SK-N-MC (cell line): ENCODE measurements around the gene SLC7A7.
"Not testable (repeated sequence)": the region's sequence is repeated elsewhere in the genome, so short reads cannot be mapped to it uniquely, and the experiment has no call there.

Experiments used
- DNase-seq: peaks from one replicate; pipeline ENCODE4 v3.0.0-alpha.2; 2011; ENCODE audit warnings: low read depth, low spot score
- H3K27ac ChIP-seq: fragments of 200-600 bp; sonication (generic); 2 replicates; pipeline ENCODE4 v1.5.1; 2016; ENCODE audit warnings: mixed run types
- H3K36me3 ChIP-seq: fragments of 200-600 bp; sonication (generic); 2 replicates; pipeline ENCODE4 v1.6.1; 2017; ENCODE audit warnings: antibody characterized with exemption, low read length, mixed read lengths; ENCODE audit not compliant: insufficient read depth
- H3K4me3 ChIP-seq: fragments of 200-600 bp; sonication (generic); 2 replicates; pipeline ENCODE4 v1.5.1; 2016
- H3K9ac ChIP-seq: fragments of 200-600 bp; sonication (generic); 2 replicates; pipeline ENCODE4 v1.8.0; 2017; ENCODE audit warnings: mixed run types, mixed read lengths; ENCODE audit not compliant: insufficient read length
- H3K9me3 ChIP-seq: fragments of 200-600 bp; sonication (generic); 2 replicates; pipeline ENCODE4 v1.6.1; 2017; ENCODE audit warnings: low read depth, mild to moderate bottlenecking, antibody characterized with exemption, low read length, moderate library complexity, mixed read lengths
- EZH2 ChIP-seq: fragments of 200-600 bp; sonication (generic); IDR thresholded peaks from one replicate; pipeline ENCODE4 v1.6.1; 2017; ENCODE audit warnings: antibody characterized with exemption
- FOXP2 ChIP-seq: optimal IDR thresholded peaks from 2 replicates; pipeline ENCODE3; 2011; ENCODE audit warnings: mild to moderate bottlenecking, moderate library complexity; ENCODE audit not compliant: insufficient read depth; ENCODE audit errors: extremely low read length, control extremely low read depth
- POLR2AphosphoS5 ChIP-seq: IDR thresholded peaks from 2 replicates; pipeline ENCODE4 v1.6.1; 2012; ENCODE audit warnings: mild to moderate bottlenecking, low read depth, low read length, borderline replicate concordance

The SLC7A7 gene

DNA sequence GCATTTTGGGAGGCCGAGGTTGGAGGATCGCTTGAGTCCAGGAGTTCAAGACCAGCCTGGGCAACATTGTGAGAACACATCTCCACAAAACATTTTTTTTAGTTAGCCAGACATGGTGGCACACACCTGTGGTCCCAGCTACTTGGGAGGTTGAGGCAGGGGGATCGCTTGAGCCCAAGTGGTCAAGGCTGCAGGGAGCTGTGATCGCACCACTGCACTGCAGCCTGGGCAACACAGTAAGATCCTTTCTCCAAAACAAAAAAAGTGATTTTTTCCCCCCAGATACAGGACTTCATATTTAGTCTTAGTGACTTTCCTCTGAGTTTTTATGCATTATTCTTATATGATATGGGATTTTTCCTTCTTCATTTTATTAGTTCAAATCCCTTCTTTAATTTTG, 28.6 kb downstream of the SLC7A7 start:
- no peak for DNase-seq
- H3K9me3 ChIP-seq, result no peaks in the 10 kb centered on the region
- H3K4me3 ChIP-seq, result no peak overlapping the region
- H3K27ac ChIP-seq, result no peak overlapping the region
- TF ChIP-seq FOXP2 (no peak), POLR2AphosphoS5 (no peak), EZH2 (no peak)
- no peaks in the 10 kb centered on the region for H3K36me3 ChIP-seq
- no peak overlapping the region for H3K9ac ChIP-seq

DNA sequence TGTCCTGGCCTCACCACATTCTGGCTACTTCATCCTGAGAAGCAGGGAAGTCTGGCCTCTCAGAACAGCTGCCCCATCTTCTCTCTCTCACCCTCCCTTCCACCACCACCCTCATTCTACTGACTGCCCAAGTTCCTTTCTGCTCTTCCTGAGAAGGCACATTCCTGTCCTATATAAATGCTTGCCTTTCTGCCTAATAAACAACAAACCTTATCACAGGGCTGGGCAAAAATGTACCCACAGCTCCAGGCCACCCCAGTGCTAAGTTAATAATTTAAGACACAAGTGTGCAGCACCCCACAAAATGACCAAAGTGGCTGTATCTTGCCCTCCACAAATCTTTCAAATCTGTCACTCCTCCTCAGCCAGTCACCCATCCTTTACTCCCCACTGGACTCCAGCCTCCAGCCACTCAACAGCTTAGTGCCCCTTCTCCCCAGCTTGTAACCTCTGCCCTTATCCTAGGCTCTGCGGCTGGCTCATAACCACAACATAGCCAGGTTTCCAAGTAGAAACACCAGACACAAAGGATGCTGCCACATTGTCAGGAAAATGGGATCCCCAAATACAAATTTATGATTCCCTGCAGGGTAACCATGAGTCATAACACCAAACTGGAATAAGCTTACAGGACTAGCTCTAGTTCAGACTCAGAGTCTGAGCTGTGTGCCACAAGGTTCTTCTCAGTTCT, 33.8 kb downstream of the SLC7A7 start:
- TF ChIP-seq EZH2, result no peak
- TF ChIP-seq POLR2AphosphoS5, result no peak
- no peak for TF ChIP-seq FOXP2
- Histone ChIP-seq H3K9me3 (no peaks in the 10 kb centered on the region), H3K4me3 (no peak overlapping the region), H3K9ac (no peak overlapping the region), H3K36me3 (no peaks in the 10 kb centered on the region), H3K27ac (no peak overlapping the region)
- DNase-seq, result no peak

DNA sequence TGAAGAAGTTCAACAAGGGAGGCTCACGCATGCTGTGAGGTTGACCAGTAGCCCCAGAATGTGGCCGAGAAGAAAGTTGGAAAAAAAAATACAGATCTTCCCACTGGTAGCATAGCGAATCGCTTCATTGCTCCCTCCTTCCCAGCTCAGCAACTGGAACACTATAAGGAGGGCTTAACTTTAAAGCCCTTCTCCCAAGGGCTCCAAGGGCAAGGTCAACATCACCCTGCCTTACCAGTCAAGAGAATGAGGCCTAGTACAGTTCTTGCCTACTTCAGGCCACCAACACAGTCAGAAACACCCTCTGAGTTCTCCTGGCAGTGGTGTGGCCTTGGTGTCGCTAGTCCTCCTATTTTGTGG, 34.3 kb downstream of the SLC7A7 start:
- Histone ChIP-seq H3K4me3 (no peak overlapping the region), H3K9me3 (no peaks in the 10 kb centered on the region), H3K36me3 (no peaks in the 10 kb centered on the region), H3K9ac (no peak overlapping the region), H3K27ac (no peak overlapping the region)
- no peak for DNase-seq
- TF ChIP-seq FOXP2, result no peak
- TF ChIP-seq EZH2, result no peak
- no peak for TF ChIP-seq POLR2AphosphoS5

DNA sequence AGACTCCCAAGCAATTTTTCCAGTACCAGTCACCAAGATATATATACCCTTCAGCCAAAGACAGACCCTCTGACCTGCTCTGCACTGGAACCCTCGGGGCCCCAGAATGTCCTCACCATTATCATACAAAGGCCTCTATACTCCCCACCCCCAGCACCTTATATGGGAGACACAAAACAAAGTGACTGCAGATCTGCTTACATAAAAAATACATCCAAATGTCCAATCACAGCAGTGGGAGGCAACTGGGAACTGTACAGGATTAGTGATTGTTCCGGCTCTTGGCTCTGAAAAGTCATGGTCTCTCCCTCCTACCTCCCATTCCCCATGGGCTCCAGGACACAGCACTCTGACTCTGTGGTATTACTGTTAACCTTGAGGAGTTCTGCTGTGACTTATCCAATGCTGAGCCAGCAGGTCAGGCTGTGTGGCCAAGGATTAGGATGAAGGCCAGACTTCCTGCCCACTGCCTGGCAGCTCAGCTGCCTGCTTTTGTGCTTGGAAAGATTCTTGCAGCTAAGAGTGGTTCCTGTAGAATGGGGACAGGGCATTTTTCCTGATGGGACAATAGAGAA, 35.0 kb downstream of the SLC7A7 start:
- TF ChIP-seq POLR2AphosphoS5 (no peak), EZH2 (no peak), FOXP2 (no peak)
- H3K36me3 ChIP-seq, result no peaks in the 10 kb centered on the region
- H3K27ac ChIP-seq, result no peak overlapping the region
- no peak overlapping the region for H3K4me3 ChIP-seq
- H3K9me3 ChIP-seq, result no peaks in the 10 kb centered on the region
- DNase-seq, result no peak
- H3K9ac ChIP-seq, result no peak overlapping the region

DNA sequence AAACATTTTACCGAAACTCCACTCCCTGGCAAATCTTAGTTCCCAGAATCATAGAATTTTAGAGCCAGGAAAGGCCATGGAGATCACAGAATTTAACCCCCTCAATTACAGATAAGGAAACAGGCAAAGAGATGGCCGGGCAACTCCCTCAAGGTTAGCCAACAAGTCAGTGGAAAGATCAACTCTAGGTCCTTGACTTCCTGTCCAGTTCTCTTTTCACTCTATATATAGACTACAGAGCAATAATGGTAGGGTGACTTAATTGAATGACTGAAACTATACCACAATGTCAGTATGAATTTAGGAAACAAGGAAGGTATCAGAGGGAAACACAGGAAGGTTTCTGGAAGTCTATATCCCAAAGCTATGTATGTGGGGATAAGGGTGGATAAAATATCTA, 37.2 kb downstream of the SLC7A7 start:
- H3K9ac ChIP-seq, result no peak overlapping the region
- no peaks in the 10 kb centered on the region for H3K9me3 ChIP-seq
- H3K4me3 ChIP-seq, result no peak overlapping the region
- TF ChIP-seq EZH2, result no peak
- no peak for TF ChIP-seq POLR2AphosphoS5
- no peak for TF ChIP-seq FOXP2
- DNase-seq, result no peak
- peaks cover 12% of the 10 kb centered on the region for H3K36me3 ChIP-seq
- no peak overlapping the region for H3K27ac ChIP-seq

DNA sequence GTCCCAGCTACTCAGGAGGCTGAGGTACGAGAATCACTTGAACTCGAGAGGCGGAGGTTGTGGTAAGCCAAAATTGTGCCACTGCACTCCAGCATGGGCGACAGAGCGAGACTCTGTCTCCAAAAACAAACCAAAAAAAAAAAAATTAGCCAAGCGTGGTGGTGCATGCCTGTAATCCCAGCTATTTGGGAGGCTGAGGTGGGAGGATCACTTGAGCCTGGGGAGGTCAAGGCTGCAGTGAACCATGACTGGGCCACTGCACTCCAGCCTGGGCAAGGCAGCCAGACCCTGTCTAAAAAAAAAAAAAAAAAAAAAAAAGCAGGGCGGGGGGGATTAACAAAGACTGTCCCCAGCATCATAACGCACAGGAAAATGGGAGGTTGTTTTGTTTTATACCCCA, 38.4 kb downstream of the SLC7A7 start:
- H3K27ac ChIP-seq, H3K9me3 ChIP-seq, DNase-seq, H3K4me3 ChIP-seq, H3K9ac ChIP-seq: not testable (repeated sequence)
- H3K36me3 ChIP-seq, result peaks cover 19% of the 10 kb centered on the region

DNA sequence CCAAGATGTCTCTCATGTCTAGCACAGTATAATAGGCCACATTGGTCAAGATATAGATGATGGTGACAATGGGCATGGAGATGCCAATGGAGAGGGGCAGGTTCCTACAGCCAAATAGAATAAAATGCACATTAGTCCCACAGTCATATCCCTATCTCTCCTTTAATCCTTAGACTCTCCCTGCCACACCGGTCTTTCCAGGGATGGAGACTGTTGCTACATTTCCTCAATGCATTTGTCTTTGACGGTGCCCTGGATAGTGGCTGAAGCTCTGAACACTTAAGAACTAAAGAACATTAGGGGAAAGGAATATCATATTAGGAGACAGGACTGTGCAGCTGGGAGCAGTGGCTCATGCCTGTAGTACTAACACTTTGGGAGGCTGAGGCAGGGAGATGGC, 39.0 kb downstream of the SLC7A7 start:
- H3K27ac ChIP-seq, result no peak overlapping the region
- H3K4me3 ChIP-seq, result no peak overlapping the region
- DNase-seq, result no peak
- TF ChIP-seq FOXP2 (no peak), POLR2AphosphoS5 (no peak), EZH2 (no peak)
- peaks cover 25% of the 10 kb centered on the region for H3K36me3 ChIP-seq
- no peak overlapping the region for H3K9ac ChIP-seq
- H3K9me3 ChIP-seq, result no peaks in the 10 kb centered on the region

DNA sequence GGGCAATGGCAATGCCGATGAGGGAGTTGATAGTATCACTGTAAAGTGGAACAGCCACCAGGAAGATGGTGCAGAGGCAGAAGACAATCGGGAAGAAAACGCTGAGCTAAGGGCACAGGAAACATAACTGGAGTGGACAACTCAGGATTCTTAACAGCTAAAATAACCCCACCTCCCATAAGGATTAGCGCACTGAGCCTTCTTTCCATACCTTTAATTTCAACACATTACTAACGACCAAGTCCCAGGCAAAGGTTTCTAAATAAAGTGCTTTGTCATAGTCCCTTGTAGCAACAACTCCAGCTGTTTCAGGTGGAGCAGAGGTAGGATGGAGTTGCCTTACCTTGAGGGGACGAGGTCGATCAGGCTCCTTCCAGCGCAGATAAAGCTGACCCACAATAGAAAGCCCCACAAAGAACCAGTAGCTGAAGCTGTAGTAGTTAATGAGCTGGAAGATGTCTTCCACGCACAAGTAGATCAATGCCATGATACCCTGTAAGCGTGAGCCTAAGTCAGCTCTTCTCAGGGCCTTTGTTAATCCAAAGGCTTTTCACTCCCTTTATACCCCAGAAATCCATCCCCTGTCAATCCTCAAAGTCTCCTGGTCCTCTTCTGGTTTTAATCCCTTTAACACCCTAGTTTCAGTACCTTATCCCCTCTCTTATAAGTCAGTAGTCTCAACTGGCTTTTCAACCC, 41.1 kb downstream of the SLC7A7 start:
- no peak overlapping the region for H3K4me3 ChIP-seq
- TF ChIP-seq FOXP2 (no peak), EZH2 (no peak), POLR2AphosphoS5 (0 out of 2 replicates have a peak, but pooled peaks have one; percentile 5)
- peak overlapping the region; percentile 37; the same call in 1 of the 2 replicates for H3K27ac ChIP-seq
- no peak for DNase-seq
- no peaks in the 10 kb centered on the region for H3K9me3 ChIP-seq
- peaks cover 45% of the 10 kb centered on the region for H3K36me3 ChIP-seq
- H3K9ac ChIP-seq, result no peak overlapping the region
